NCI-H1694 (cell line): Measurements from ENCODE around the gene ABCC5.
A peak's percentile ranks its signal among the peaks of the same experiment; 100 is the strongest.
"Not testable (repeated sequence)": the region's sequence is repeated elsewhere in the genome, so short reads cannot be mapped to it uniquely, and the experiment has no call there.

Source experiments
- DNase-seq: peaks from one replicate; lab custom pipeline; 2025; lab: John Stamatoyannopoulos, UW

ABCC5 gene

DNA sequence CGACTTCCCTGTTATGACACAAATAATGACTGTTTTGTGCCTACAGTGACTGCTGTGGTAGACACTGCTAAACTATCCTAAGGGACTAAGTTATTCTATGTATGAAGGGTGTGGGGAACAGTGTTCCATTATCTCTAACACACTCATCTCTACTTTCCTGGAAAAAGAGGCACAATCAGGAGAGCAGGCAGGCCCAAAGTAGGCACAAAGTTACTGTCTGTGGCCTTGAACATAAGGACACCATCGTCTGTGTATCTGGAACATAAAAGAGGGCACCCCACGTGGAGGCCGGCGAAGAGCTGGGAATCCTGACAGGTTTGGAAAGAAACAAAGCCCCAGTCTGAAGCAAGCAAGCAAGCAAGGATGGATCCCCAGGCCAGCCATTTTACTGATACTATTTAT, 1.5 kb downstream of the ABCC5 start:
- no peak for DNase-seq

DNA sequence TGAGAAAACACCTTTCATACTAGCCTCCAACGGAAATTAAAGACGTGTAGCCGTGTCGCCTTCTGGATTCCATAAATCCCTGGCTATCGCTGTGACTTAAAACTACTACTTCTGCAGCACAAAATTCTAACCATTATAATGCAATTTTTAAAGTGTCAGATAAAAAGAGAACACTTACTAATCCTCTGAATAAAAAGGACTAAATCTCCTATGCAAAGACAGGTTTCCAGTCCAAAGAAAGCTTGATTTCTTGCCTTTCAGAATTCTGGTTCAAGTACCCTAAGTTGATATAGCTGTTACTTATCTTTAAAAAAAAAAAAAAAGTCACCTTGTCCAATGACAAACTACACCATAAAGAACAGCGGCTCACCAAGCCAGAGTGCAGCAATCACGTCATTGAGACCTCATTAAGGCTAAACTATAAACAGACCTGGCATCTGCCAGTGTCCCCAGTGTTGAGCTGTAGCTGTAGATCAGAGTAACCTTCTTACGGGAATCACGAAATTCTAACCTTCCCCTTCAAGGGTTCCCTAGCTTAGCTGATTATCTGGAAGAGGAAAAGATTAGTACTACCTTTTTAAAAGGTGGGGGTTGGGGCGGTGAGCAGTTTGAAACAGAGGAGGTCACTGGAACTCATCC, 2.2 kb downstream of the ABCC5 start:
- DNase-seq: peak; percentile 71

DNA sequence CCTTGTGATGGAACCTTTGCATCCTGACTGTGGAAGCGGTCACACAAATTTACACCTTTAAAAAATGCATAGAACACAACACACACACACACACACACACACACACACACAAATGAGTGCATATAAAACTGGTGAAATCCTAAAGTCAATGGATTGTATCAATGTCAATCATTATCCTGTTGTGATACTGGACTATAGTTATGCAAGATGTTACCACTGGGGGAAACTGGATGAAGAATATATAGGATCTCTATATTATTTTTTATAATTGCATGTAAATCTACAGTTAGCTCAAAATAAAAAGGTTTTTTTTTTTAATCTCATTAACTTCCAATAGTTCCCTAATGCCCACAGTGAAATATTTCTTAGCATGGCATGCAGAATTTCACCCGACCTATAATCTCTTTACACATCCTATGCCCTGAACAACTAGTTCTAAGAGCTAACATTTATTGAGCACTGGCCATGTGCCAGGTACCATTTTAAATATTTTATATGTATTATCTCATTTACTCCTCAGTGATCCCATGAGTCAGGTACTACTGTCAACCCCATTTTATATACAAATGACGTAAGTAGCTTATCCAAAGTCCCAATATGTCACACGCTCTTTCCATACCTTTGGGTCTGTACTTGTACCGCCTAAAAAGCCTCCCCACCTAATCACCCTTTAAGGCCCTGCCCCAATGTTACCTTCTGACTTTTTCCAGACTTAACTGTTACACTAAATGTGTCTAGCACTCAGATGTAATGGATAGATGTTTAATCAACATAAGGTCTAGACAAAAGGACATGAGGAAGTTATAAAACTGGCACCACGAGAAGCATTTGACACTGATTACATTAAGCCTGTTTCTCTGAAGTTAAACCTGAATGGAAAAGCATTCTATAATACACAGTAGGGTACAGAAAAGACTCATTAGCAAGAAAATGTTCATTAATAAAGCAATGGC, 5.5 kb downstream of the ABCC5 start:
- DNase-seq: no peak

DNA sequence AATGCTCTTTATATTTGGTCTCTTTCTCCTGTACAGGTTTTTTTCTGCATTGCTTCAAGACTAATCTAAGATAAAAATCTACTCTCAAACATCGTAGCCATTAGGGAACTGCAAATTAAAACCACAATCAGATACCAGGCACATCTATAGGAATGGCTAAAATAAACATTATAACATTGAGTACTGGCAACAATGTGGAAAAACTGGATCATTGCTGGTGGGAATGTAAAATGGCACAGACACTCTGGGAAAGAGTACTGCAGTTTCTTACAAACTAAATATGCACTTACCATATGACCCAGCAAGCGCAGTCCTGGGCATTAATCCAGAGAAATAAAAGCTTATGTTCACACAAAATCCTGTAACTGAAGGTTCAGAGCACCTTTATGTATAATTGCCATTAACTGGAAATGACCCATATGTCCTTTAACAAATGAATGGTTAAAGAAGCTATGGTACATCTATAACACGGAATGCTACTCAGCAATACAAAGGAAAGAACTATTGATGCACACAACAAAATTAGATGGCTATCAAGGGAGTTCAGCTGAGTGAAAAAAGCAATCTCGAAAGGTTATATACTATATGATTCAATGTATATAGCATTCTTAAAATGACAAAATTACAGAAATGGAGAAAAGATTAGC, 6.3 kb downstream of the ABCC5 start:
- no peak for DNase-seq

DNA sequence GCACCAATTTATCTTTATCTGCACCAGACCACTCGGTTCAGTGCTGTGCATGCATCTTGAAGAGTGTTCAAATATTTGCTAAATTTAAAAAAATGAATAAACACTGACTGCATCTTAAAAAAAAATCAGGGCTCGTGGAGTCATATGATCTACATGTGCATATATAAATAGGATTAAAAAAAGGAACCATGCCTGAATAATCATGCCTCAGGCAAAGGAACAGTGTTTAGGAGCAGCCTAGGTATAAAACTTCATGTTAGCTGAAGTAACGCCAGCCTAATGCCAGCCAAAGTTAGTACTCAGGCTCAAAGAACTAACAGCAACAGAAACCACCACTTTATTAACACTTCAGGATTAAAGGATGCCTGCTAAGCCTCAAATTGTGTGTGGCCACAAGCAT, 9.5 kb downstream of the ABCC5 start:
- no peak for DNase-seq

DNA sequence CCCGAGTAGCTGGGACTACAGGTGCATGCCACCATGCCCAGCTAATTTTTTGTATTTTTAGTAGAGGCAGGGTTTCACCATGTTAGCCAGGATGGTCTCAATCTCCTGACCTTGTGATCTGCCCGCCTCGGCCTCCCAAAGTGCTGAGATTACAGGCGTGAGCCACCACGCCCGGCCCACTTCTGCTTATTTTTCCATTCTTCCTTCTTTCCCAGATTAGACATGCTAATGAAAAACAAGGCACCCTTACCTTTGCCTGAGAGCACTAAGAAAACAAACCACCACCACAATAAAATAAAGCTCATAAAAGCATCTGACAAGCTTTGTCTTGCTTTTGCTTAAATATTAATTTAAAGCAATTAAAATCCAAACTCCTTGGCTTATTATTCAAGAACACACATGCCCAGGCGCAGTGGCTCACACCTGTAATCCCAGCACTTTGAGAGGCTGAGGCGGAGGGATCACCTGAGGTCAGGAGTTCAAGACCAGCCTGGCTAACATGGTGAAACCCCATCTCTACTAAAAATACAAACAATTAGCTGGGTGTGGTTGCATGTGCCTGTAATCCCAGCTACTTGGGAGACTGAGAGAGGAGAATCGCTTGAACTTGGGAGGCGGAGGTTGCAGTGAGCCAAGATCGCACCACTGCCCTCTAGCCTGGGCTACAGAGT, 10.4 kb downstream of the ABCC5 start:
- not testable (repeated sequence) for DNase-seq

DNA sequence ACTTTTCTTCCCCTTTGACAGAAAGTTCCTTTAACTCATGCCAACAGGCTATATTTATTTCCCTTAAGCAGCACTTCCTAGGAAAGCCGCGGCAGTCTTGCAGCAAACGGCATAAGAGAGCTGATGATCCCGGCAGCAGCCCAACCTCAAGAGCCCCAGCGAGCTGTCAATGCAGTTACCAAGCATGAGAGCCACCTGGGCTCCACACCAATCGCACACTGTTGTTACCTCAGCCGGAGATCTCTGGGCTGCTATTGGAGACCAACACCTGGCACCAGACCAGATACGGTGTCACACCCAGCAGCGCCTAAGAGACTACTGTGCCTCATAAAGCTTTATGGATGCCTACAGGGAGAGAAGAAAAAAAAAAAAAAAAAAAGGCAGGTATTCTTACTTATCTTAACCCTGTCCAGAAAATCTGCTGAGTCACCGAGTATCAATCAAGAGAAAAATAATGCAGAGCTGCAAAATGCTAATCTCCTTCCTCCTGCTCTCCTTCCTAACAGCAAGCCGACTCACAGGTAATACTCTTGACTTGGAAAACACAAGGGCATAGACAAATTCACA, 11.7 kb downstream of the ABCC5 start:
- peak; percentile 41 for DNase-seq

DNA sequence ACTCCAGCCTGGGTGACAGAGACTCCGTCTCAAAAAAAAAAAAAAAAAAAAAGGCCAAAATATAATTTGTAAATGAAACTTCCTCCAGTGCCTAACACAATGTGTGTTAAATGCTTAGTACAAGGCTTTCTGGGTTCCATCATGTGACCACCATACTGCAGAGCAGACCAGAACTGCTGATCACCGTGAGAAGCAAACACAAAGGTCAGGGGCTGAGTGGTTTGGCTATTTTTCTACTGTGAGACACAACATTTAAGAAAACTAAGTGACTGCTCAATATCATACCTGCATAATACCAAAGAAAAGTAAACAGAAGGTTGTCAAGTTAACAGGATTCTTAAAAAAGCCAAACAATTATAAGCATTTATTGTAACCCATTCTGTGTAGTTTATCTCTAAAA, 13.2 kb downstream of the ABCC5 start:
- DNase-seq: no peak

DNA sequence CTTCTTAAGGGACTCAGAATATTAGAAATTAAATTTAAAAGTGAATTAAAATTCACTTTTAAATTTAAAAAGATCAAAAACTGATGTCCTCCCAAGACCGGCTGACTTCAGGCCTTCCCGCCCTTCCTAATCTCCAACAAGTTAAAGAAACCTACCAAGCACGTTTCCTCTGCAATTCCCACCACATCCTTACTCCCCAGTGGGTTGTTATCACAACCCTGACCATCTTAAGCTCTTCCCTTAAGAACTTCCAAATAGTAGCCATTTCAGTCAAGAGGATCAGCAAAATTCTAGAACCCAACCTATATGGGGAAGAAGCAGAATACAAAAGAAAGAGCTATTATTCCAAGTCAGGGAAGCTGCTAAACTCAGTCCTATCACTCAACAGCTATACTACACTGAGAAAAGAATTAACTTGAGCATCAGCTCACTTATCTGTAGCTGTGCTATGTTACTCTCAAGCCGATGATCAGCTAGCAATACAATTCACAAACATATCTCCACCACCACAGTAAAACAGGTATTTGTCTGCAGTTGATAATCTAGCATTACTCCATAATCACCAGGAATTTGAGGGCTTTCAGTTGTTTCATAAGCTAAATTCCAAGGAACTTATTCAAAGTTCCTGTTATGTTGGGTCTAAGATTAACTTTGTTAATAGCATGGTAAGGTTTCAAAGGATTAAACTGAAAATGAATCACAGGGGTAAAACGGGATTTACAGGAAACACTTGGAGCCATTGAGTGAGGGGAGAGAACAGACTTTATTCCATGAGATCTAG, 14.3 kb downstream of the ABCC5 start:
- no peak for DNase-seq

DNA sequence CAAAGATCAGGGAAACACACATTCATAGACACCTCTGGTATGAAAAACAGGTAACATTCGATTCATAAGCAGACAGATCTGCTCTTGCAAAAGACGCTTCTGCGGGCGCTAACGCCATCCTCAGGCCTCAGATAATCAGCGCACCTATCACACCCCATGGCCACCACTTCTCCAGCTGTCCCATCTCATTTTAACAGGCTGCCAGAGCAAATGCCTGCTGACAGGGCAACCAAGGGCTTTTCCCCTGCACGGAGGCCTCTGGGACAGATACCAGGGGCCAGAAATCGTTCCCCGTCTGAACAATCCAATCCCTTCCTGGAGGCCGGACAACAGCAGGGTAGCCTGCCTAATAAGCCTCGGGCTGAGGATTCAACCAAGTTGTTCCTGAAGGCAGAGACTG, 15.2 kb downstream of the ABCC5 start:
- DNase-seq: no peak

DNA sequence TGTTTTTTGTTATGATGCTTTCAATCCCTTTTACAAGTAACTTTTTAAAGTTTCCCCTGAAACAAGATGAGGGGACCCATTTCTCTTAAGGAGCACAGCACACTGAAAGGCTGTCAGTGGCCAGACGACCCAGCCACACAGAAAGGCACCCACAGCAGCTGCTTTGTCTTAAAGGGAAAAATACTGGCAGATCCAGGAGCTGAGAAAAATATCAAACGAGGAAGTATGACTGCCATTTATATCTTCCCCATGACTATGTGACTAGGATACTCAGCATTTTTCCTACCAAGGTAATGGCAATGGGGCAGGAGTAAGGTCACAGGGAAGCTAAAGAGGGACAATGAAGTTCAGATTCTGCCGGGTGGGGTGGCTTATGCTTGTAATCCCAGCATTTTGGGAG, 15.9 kb downstream of the ABCC5 start:
- DNase-seq: no peak

DNA sequence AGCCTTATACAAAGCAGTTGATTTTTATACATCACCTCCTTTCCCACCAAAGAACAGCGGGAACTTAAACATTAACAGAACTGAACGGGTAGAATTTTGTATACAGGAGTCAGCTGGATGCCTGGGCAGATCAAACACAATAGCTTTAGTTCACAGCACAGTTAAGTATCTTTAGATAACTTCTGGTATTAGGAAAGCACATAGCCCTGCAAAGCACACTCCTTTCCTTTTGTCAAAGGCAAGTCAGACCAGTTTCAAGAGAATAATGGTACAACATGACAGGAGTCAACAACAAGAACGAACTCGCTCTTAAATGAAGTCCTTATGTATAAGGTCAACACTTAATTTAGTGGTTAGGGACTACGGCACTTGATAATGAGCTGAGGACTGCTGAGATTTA, 26.3 kb downstream of the ABCC5 start:
- no peak for DNase-seq

DNA sequence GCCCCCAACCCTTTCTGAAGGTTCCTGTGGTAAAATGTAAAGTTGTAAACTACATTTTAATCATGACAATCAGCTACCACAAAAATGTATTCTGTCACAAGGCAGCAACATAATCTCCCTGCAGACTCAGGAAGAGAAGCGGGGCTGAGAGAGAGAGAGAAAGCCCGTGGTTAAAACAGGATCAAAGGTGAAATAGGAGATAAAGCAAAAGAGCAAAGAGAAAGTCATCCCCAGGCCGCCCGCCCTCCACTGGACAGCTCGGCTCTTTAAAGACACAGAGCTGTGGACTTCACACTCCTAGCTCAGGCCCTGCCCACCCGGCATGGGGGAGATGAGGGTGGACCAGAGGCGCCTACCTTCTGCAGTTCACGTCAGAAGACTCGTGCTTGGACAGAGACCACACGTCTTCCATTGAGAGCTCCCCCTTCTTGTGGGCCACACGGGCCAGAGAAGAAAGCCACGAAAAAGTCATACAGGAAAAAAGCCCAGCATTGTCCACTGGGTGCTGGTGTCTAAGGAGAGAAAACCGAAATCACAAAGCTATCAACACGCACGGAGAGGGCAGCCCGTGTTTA, 29.4 kb downstream of the ABCC5 start:
- DNase-seq: no peak

DNA sequence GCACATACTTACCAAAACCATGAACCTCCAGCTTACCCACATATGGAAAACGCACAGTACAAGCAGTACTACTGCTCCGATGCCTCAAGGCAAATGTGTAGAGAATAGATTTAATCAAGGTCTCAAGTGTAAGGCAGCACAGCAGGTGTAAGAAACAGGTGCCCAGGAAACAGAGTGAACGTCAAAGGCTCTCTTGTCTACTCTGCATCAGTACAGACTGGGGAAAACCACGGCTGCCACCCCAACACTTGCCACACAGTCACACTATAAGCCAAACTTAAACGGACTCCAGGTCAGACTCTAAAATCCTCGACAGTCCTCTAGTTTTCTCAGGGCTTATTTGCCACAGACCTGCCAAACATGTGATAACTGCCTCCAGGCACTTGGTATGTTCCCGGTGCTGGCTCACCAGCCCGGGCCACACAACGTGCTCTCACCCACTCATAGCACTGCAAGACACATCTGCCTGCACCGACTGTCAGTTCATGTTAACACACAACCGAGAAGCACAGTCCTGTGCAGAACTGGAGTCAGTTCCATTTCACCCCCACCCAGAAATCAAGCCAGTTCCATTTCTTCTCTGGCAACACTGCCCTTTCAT, 30.6 kb downstream of the ABCC5 start:
- no peak for DNase-seq

DNA sequence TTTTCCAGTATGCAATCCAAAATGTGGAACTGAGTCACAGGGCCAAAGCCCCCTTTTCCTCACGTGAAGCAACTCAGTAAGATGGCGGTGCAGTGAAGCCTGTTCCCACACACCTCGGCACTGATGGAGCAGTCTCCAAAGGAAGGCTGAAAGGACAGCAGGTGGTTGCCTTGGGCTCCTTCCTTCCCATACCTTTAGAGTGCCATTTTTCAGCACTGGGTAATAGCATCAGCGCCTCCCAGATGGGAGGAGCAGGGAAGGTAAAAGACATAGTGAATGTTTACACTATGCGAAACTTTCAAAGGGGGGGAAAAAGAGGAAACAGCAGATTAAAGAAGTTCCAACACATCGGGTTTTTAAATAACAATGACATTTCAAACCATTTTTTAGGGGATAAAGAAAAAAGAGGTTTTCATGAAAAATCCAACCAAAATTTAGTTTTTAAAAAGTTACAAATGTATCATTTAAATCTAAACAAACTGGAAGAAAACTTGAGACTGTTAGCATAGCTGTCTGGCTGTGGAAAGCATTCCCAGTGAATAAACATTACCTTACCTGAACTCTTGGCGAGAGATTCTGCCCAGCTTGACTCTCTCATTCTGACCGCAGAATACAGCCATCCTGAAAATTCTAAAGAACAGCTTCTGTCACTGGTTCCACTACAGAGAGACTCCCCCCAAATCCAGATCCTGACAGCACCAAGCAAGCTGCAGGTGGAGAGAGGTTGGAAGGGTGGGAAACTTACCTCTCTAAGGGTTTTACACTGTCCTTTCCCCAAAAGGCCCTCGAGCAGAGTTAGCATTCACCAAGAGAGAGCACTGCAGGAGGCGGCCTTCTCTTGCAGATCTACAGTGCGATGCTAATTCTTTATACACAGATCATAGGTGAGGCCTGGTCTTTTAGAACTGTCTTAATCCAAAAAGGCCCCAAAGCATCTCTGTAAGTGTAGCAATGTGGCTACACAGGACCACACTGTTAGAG, 32.6 kb downstream of the ABCC5 start:
- no peak for DNase-seq

DNA sequence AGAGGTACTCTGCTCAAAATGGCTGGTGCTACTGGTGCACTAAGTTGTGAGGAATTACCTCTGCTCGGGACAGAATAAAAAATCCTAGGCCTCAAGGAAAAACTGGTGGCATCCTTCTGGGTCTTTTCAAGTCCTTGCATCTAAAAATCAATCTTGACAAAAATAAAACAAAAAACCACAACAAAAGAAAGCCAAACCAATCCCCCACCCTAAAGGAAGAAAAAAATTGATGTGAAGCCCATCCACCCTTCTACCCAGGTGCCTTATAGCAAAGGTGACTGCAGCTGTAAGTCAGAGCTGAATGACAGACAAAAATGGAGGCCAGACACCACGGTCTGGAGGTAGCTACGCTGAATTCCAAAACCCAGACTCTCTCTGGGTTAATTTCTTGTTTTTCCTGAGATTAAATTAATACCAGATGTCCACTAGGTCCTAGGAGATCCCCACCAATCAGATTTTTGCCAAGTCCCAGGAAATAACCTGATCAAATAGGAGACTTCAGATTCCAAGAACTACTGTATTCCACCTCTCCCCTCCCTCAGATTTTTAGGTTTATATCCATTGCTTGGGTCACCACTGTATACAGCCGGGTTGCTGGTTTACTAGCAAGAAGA, 33.5 kb downstream of the ABCC5 start:
- DNase-seq: no peak

DNA sequence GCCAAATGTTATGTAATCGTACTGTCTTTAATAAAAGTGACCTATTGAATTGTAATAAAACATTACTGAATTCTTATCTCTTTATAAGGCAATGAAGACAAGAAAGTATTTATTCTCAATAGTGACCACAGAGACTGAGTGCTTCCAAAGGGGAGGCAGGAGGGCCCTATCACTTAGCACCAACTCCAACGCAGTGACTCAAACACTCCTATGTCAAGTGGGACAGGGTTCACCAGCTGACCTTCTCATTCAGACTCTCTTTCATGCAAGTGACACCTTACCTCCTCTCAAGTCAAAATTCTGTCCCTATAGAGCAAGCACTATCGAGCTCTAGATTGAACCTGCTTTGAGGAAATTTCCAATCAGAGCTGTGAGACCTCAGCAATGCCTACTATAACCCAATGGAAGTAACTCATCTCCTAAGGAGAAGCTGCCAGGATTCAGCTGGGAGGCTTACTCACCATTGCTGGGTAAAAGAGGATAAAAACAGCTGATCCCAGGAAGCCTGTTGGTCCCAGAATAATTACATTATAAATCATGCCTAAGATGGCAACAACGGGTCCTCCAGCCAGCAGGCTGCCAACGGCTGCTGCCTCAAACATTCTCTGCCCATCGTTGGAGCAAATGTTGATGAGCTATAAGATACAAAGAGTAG, 35.6 kb downstream of the ABCC5 start:
- DNase-seq: no peak

DNA sequence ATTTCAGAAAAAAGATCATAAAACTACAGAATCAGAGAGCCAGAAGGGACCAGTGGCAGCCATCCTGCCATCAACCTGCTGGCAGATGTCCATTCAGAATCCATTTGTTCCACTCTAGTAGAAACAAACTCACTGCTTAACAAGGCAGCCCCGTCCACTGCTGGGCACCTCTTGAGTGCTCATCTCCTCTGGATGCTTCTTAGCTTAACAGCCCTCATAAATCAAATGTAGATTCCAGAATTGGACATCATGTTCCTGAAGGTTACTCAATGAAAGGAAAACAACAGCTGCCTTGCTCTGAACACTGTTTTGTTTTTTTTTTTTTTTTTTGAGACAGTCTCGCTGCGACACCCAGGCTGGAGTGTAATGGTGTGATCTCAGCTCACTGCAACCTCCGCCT, 37.3 kb downstream of the ABCC5 start:
- DNase-seq: peak; percentile 49
